Measurements from ENCODE around the gene NADSYN1. TPM values are rescaled to one million over a fixed set of nuclear protein-coding genes. Genes with fewer than 3 reads are reported as not detected.
A peak's percentile ranks its signal among the peaks of the same experiment; 100 is the strongest.

Gene NADSYN1
- total RNA-seq, 2 donors from 2014 or later: 133 to 178 TPM

DNA sequence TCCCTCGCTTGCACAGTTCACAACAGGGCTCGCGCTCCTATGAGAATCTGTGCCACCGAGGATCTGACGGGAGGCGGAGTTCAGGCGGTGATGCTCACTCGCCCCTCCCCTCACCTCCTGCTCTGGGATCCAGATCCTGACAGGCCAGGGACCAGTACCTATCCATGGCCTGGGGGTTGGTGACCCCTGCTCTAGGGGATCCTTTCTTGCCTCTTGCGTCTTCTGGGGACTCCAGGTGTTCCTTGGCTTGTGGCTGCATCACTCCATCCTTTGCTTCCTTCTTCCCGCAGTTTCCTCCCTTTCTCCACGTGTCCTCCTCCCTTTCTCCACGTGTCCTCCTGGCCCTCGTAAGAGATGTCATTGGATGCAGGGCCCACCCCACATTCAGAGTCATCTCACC lies 43.4 kb downstream of the NADSYN1 start:
- H3K27ac ChIP-seq: no peak overlapping the region
- no peaks in the 10 kb centered on the region for H3K27me3 ChIP-seq
- H3K4me3 ChIP-seq: no peak overlapping the region
- H3K9me3 ChIP-seq: no peaks in the 10 kb centered on the region
- DNase-seq: no peak
- H3K36me3 ChIP-seq: peaks cover 21% of the 10 kb centered on the region
- intact Hi-C loops (cut with DNase I): no loop called here
- TF ChIP-seq, protein P1, sequence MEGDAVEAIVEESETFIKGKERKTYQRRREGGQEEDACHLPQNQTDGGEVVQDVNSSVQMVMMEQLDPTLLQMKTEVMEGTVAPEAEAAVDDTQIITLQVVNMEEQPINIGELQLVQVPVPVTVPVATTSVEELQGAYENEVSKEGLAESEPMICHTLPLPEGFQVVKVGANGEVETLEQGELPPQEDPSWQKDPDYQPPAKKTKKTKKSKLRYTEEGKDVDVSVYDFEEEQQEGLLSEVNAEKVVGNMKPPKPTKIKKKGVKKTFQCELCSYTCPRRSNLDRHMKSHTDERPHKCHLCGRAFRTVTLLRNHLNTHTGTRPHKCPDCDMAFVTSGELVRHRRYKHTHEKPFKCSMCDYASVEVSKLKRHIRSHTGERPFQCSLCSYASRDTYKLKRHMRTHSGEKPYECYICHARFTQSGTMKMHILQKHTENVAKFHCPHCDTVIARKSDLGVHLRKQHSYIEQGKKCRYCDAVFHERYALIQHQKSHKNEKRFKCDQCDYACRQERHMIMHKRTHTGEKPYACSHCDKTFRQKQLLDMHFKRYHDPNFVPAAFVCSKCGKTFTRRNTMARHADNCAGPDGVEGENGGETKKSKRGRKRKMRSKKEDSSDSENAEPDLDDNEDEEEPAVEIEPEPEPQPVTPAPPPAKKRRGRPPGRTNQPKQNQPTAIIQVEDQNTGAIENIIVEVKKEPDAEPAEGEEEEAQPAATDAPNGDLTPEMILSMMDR (IDR thresholded peaks at IDR 0.05): no peak
- H3K4me1 ChIP-seq: no peaks in the 10 kb centered on the region
- no peak overlapping the region for H3K9ac ChIP-seq (ENCODE audit: low read depth in 2 of 2, low read length in 2 of 2)

DNA sequence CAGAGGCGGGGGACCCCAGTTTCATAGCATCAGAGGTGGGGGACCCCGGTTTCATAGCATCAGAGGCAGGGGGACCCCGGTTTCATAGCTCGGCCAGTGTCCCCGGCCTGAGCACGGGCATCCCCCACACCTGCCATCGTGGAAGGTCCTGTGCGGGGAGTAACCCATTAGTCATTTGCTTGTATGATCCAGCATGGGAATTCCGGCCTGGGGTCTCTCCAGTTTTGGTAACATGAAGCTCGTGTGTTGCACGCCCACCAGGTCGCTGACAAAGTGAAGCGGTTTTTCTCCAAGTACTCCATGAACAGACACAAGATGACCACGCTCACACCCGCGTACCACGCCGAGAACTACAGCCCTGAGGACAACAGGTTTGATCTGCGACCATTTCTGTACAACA lies 45.1 kb downstream of the NADSYN1 start:
- intact Hi-C loops (cut with DNase I): no loop called here
- no peak for DNase-seq
- Histone ChIP-seq H3K36me3 (peaks cover 21% of the 10 kb centered on the region), H3K27me3 (no peaks in the 10 kb centered on the region), H3K9me3 (no peaks in the 10 kb centered on the region), H3K4me1 (no peaks in the 10 kb centered on the region), H3K9ac (ENCODE audit: low read depth in 2 of 2, low read length in 2 of 2) (no peak overlapping the region), H3K27ac (no peak overlapping the region), H3K4me3 (no peak overlapping the region)
- TF ChIP-seq, protein P1 (IDR thresholded peaks at IDR 0.05): no peak

DNA sequence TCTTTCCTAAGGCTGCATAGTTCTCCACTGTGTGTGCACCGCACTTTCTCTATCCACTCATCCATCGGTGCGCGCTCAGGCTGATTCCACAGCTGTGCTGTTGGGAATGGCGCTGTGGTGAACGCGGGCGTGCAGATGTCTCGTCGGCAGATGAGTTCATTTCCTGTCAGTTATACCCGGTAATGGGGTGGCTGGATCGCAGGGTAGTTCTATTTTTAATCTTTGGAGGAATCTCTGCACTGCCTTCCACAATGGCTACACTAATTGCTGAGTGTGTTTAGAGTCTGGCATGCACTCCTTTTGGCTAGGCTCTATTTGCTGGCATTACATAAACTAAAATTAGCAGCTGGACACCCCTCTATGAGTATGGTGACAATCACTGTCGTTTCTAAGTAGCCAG lies 46.1 kb downstream of the NADSYN1 start:
- no peaks in the 10 kb centered on the region for H3K4me1 ChIP-seq
- no peak overlapping the region for H3K9ac ChIP-seq (ENCODE audit: low read depth in 2 of 2, low read length in 2 of 2)
- H3K27me3 ChIP-seq: no peaks in the 10 kb centered on the region
- H3K9me3 ChIP-seq: no peaks in the 10 kb centered on the region
- peaks cover 21% of the 10 kb centered on the region for H3K36me3 ChIP-seq
- no peak for DNase-seq
- TF ChIP-seq, protein P1 (IDR thresholded peaks at IDR 0.05): no peak
- H3K4me3 ChIP-seq: no peak overlapping the region
- no peak overlapping the region for H3K27ac ChIP-seq
- intact Hi-C loops (cut with DNase I): no loop called here

DNA sequence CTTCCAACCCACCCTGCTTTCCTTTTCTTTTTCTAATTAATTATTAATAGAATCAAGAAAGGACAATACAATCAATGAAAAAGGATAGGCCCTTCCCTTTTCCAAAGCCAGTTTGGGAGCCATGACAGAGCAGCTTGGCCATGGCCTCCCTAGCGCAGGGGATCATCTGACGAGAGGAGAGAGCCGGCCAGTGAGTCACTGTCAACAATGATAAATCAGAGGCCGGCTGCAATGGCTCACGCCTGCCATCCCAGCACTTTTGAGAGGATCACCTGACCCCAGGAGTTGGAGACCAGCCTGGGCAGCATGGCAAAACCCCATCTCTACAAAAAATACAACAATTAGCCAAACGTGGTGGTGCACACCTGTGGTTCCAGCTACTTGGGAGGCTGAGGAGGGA lies 46.5 kb downstream of the NADSYN1 start:
- TF ChIP-seq, protein P1 (IDR thresholded peaks at IDR 0.05): no peak
- Histone ChIP-seq H3K36me3 (peaks cover 21% of the 10 kb centered on the region), H3K27me3 (no peaks in the 10 kb centered on the region), H3K27ac (no peak overlapping the region), H3K4me1 (no peaks in the 10 kb centered on the region), H3K9ac (ENCODE audit: low read depth in 2 of 2, low read length in 2 of 2) (no peak overlapping the region), H3K9me3 (no peaks in the 10 kb centered on the region), H3K4me3 (no peak overlapping the region)
- intact Hi-C loops (cut with DNase I): no loop called here
- no peak for DNase-seq

DNA sequence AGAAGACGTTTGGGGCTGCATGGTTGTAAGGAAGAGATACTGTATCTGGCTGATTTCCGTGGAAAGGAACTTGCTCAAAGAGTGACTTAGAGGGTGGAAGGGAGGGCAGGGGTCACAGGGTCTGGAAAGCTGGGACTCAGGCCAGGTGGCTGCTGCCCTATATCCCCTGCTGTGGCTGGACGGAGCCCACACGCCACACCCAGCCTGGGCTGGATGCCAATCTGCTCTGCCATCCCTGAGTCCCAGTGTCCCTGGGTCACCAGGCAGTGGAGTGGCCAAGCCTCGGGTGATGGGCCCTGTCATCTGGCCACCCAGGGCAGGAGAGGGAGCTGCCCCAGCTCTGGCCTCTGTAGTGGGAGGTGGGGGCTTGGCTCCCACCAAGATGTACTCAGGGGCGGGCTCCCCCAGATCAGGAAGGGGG lies 47.6 kb downstream of the NADSYN1 start:
- Histone ChIP-seq H3K4me1 (no peaks in the 10 kb centered on the region), H3K9me3 (no peaks in the 10 kb centered on the region), H3K4me3 (no peak overlapping the region), H3K27me3 (no peaks in the 10 kb centered on the region), H3K27ac (no peak overlapping the region), H3K36me3 (peaks cover 21% of the 10 kb centered on the region), H3K9ac (ENCODE audit: low read depth in 2 of 2, low read length in 2 of 2) (no peak overlapping the region)
- TF ChIP-seq, protein P1 (IDR thresholded peaks at IDR 0.05): no peak
- intact Hi-C loops (cut with DNase I): no loop called here
- peak; percentile 34 for DNase-seq
